C4-2B (cell line): ENCODE measurements around the gene DNAAF1.

Source experiments
- CTCF ChIP-seq: fragments of 450-650 bp; conservative IDR thresholded peaks from 2 replicates; pipeline ENCODE4 v1.5.1; 2017; ENCODE audit warnings: mild to moderate bottlenecking
- ZFX ChIP-seq: fragments of 450-650 bp; IDR thresholded peaks from 2 replicates; pipeline ENCODE4 v1.6.1; 2017

- TF ChIP-seq CTCF, result peak; percentile 47
- no peak for TF ChIP-seq ZFX
These were observed 38.9 kb downstream of the DNAAF1 start for GRCh38 chr16:84183911-84184591.
